GM18951 (cell line): ENCODE measurements around the gene PDE7B.
"Not testable (repeated sequence)": the region's sequence is repeated elsewhere in the genome, so short reads cannot be mapped to it uniquely, and the experiment has no call there.

ENCODE experiments used
- POLR2A ChIP-seq: IDR thresholded peaks from 4 replicates; pipeline ENCODE4 v1.6.1; 2011; ENCODE audit warnings: mild to moderate bottlenecking; ENCODE audit not compliant: insufficient read length, insufficient read depth; ENCODE audit errors: extremely low read depth
- in situ Hi-C: fragments of 300-500 bp; cut with MboI; formaldehyde crosslinking; loops from one replicate; pipeline ENCODE4 v1.12.0; 2022; ENCODE audit warnings: low sequenced_read_pairs, mixed read lengths, inconsistent platforms; ENCODE audit not compliant: unreplicated experiment

PDE7B gene

GRCh38 chr6:136104556-136104955 is 253.1 kb downstream of the PDE7B start:
- in situ Hi-C loops: no loop called here
- TF ChIP-seq POLR2A: no peak

GRCh38 chr6:136105797-136106196 is 254.3 kb downstream of the PDE7B start:
- in situ Hi-C loops: not testable (repeated sequence)

- no peak for TF ChIP-seq POLR2A
- in situ Hi-C loops: no loop called here
Measured at GRCh38 chr6:136108361-136108945, 257.0 kb downstream of the PDE7B start.

- in situ Hi-C loops: no loop called here
- no peak for TF ChIP-seq POLR2A
Measured at GRCh38 chr6:136111831-136112230, 260.3 kb downstream of the PDE7B start.

- in situ Hi-C loops: no loop called here
- TF ChIP-seq POLR2A: no peak
Measured at GRCh38 chr6:136112262-136112661, 260.8 kb downstream of the PDE7B start.

GRCh38 chr6:136113736-136114173 is 262.3 kb downstream of the PDE7B start:
- no peak for TF ChIP-seq POLR2A
- in situ Hi-C loops: no loop called here

- in situ Hi-C loops: no loop called here
Measured at GRCh38 chr6:136114661-136115060, 263.2 kb downstream of the PDE7B start.

GRCh38 chr6:136115941-136116340 is 264.4 kb downstream of the PDE7B start:
- in situ Hi-C loops: no loop called here
- TF ChIP-seq POLR2A: no peak

More at GRCh38 chr6:136114661-136115060, 263.2 kb downstream of the PDE7B start:
- TF ChIP-seq POLR2A: no peak

GRCh38 chr6:136117081-136117480 is 265.6 kb downstream of the PDE7B start:
- TF ChIP-seq POLR2A: no peak
- in situ Hi-C loops: no loop called here

GRCh38 chr6:136118787-136119186 is 267.3 kb downstream of the PDE7B start:
- in situ Hi-C loops: no loop called here

GRCh38 chr6:136123468-136123867 is 272.0 kb downstream of the PDE7B start:
- no peak for TF ChIP-seq POLR2A
- in situ Hi-C loops: no loop called here

More at GRCh38 chr6:136118787-136119186, 267.3 kb downstream of the PDE7B start:
- TF ChIP-seq POLR2A: no peak

GRCh38 chr6:136125585-136125984 is 274.1 kb downstream of the PDE7B start:
- in situ Hi-C loops: no loop called here
- no peak for TF ChIP-seq POLR2A

GRCh38 chr6:136127873-136128272 is 276.4 kb downstream of the PDE7B start:
- in situ Hi-C loops: no loop called here

GRCh38 chr6:136129365-136129764 is 277.9 kb downstream of the PDE7B start:
- in situ Hi-C loops: no loop called here
- no peak for TF ChIP-seq POLR2A

More at GRCh38 chr6:136127873-136128272, 276.4 kb downstream of the PDE7B start:
- no peak for TF ChIP-seq POLR2A

- in situ Hi-C loops: no loop called here
- no peak for TF ChIP-seq POLR2A
Measured at GRCh38 chr6:136134268-136134667, 282.8 kb downstream of the PDE7B start.
